GM20431 (cell line): ENCODE results near the gene HHAT.

ENCODE experiments used
- in situ Hi-C: fragments of 300-500 bp; cut with MseI, MboI; formaldehyde crosslinking; loops from one replicate; pipeline ENCODE4 v1.15.0; 2020; ENCODE audit warnings: low sequenced_read_pairs; ENCODE audit not compliant: unreplicated experiment

HHAT gene

GRCh38 chr1:210377731-210378333 lies 49.1 kb downstream of the HHAT start:
- in situ Hi-C loops, result no loop called here

GRCh38 chr1:210378736-210379135 lies 50.0 kb downstream of the HHAT start:
- in situ Hi-C loops, result no loop called here

- in situ Hi-C loops, result no loop called here
Observed at GRCh38 chr1:210381934-210382333, 53.2 kb downstream of the HHAT start.

GRCh38 chr1:210384625-210385024 lies 55.9 kb downstream of the HHAT start:
- in situ Hi-C loops, result no loop called here

- in situ Hi-C loops, result no loop called here
Observed at GRCh38 chr1:210385228-210385627, 56.5 kb downstream of the HHAT start.

GRCh38 chr1:210394281-210394821 lies 65.6 kb downstream of the HHAT start:
- in situ Hi-C loops, result no loop called here

GRCh38 chr1:210396541-210396940 lies 67.8 kb downstream of the HHAT start:
- in situ Hi-C loops, result no loop called here

GRCh38 chr1:210397252-210397651 lies 68.5 kb downstream of the HHAT start:
- in situ Hi-C loops, result no loop called here

GRCh38 chr1:210397681-210398080 lies 69.0 kb downstream of the HHAT start:
- in situ Hi-C loops, result no loop called here

GRCh38 chr1:210398466-210398865 lies 69.8 kb downstream of the HHAT start:
- in situ Hi-C loops, result no loop called here

GRCh38 chr1:210400043-210400840 lies 71.5 kb downstream of the HHAT start:
- in situ Hi-C loops, result loop anchor here (25.0 kb wide), 1 partner anchor 737 kb away; the partner anchor contains the start of gene KCNH1

- in situ Hi-C loops, result loop anchor here (25.0 kb wide), 1 partner anchor 735 kb away; the partner anchor contains the start of gene KCNH1
Observed at GRCh38 chr1:210402560-210402959, 73.9 kb downstream of the HHAT start.

- in situ Hi-C loops, result loop anchor here (25.0 kb wide), 1 partner anchor 732 kb away; the partner anchor contains the start of gene KCNH1
Observed at GRCh38 chr1:210405316-210405715, 76.6 kb downstream of the HHAT start.

- in situ Hi-C loops, result loop anchor here (25.0 kb wide), 1 partner anchor 731 kb away; the partner anchor contains the start of gene KCNH1
Observed at GRCh38 chr1:210406341-210406740, 77.6 kb downstream of the HHAT start.

- in situ Hi-C loops, result loop anchor here (25.0 kb wide), 1 partner anchor 730 kb away; the partner anchor contains the start of gene KCNH1
Observed at GRCh38 chr1:210407207-210407886, 78.6 kb downstream of the HHAT start.

- in situ Hi-C loops, result loop anchor here (25.0 kb wide), 1 partner anchor 729 kb away; the partner anchor contains the start of gene KCNH1
Observed at GRCh38 chr1:210407887-210408252, 79.2 kb downstream of the HHAT start.

GRCh38 chr1:210412240-210412639 lies 83.5 kb downstream of the HHAT start:
- in situ Hi-C loops, result loop anchor here (25.0 kb wide), 1 partner anchor 725 kb away; the partner anchor contains the start of gene KCNH1

- in situ Hi-C loops, result loop anchor here (25.0 kb wide), 1 partner anchor 723 kb away; the partner anchor contains the start of gene KCNH1
Observed at GRCh38 chr1:210413951-210414350, 85.2 kb downstream of the HHAT start.

- in situ Hi-C loops, result loop anchor here (25.0 kb wide), 1 partner anchor 721 kb away; the partner anchor contains the start of gene KCNH1
Observed at GRCh38 chr1:210415846-210416448, 87.2 kb downstream of the HHAT start.

GRCh38 chr1:210416681-210417080 lies 88.0 kb downstream of the HHAT start:
- in situ Hi-C loops, result loop anchor here (25.0 kb wide), 1 partner anchor 721 kb away; the partner anchor contains the start of gene KCNH1
